ENCODE measurements around the gene RBFOX2. TPM values are rescaled to one million over a fixed set of nuclear protein-coding genes. Genes with fewer than 3 reads are reported as not detected.

RBFOX2 gene
- total and polyA plus RNA-seq, 2 of the 13 experiments (the other 11 are each of a cell fraction or from before 2014, with no cell fraction given), result 37.3 to 40.4 TPM

GRCh38 chr22:35830305-35830704, 198.3 kb downstream of the RBFOX2 start:
- no peak overlapping the region for H3K4me3 ChIP-seq (replicated peaks in 1 of 3; ENCODE audit: insufficient read depth in 1 of 3, low read depth in 2 of 3, low read length in 3 of 3)
- DNase-seq (ENCODE audit: low spot score) (no peak), FAIRE-seq (no peak), ATAC-seq (no peak)
- no peak overlapping the region for H3K9ac ChIP-seq (ENCODE audit: insufficient read depth, low read depth, low read length)
- 96% methylated on average over 2 of the region's 2 CpGs for WGBS (ENCODE audit: low lambda C conversion rate)
- no peaks in the 10 kb centered on the region; the same call in 1 of the 2 replicates for H4K20me1 ChIP-seq (ENCODE audit: insufficient read depth, low read length)
- no TSS peak for BruUV-seq (replicated peaks)
- TF ChIP-seq HCFC1 (IDR thresholded peaks at IDR 0.05; ENCODE audit: low read depth, low read length), result no peak
- TF ChIP-seq DRAP1 (CRISPR knock-in tag; IDR thresholded peaks at IDR 0.05), result no peak
- TF ChIP-seq ATRX (CRISPR knock-in tag; IDR thresholded peaks at IDR 0.05; ENCODE audit: borderline replicate concordance), result no peak
- TF ChIP-seq ZNF180 (CRISPR knock-in tag; IDR thresholded peaks at IDR 0.05; ENCODE audit: borderline replicate concordance, low read depth), result no peak
- TF ChIP-seq, protein P1, sequence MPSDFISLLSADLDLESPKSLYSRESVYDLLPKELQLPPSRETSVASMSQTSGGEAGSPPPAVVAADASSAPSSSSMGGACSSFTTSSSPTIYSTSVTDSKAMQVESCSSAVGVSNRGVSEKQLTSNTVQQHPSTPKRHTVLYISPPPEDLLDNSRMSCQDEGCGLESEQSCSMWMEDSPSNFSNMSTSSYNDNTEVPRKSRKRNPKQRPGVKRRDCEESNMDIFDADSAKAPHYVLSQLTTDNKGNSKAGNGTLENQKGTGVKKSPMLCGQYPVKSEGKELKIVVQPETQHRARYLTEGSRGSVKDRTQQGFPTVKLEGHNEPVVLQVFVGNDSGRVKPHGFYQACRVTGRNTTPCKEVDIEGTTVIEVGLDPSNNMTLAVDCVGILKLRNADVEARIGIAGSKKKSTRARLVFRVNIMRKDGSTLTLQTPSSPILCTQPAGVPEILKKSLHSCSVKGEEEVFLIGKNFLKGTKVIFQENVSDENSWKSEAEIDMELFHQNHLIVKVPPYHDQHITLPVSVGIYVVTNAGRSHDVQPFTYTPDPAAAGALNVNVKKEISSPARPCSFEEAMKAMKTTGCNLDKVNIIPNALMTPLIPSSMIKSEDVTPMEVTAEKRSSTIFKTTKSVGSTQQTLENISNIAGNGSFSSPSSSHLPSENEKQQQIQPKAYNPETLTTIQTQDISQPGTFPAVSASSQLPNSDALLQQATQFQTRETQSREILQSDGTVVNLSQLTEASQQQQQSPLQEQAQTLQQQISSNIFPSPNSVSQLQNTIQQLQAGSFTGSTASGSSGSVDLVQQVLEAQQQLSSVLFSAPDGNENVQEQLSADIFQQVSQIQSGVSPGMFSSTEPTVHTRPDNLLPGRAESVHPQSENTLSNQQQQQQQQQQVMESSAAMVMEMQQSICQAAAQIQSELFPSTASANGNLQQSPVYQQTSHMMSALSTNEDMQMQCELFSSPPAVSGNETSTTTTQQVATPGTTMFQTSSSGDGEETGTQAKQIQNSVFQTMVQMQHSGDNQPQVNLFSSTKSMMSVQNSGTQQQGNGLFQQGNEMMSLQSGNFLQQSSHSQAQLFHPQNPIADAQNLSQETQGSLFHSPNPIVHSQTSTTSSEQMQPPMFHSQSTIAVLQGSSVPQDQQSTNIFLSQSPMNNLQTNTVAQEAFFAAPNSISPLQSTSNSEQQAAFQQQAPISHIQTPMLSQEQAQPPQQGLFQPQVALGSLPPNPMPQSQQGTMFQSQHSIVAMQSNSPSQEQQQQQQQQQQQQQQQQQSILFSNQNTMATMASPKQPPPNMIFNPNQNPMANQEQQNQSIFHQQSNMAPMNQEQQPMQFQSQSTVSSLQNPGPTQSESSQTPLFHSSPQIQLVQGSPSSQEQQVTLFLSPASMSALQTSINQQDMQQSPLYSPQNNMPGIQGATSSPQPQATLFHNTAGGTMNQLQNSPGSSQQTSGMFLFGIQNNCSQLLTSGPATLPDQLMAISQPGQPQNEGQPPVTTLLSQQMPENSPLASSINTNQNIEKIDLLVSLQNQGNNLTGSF (CRISPR knock-in tag; IDR thresholded peaks at IDR 0.05), result no peak
- TF ChIP-seq, protein P2, sequence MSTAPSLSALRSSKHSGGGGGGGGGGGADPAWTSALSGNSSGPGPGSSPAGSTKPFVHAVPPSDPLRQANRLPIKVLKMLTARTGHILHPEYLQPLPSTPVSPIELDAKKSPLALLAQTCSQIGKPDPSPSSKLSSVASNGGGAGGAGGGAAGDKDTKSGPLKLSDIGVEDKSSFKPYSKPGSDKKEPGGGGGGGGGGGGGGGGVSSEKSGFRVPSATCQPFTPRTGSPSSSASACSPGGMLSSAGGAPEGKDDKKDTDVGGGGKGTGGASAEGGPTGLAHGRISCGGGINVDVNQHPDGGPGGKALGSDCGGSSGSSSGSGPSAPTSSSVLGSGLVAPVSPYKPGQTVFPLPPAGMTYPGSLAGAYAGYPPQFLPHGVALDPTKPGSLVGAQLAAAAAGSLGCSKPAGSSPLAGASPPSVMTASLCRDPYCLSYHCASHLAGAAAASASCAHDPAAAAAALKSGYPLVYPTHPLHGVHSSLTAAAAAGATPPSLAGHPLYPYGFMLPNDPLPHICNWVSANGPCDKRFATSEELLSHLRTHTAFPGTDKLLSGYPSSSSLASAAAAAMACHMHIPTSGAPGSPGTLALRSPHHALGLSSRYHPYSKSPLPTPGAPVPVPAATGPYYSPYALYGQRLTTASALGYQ (CRISPR knock-in tag; IDR thresholded peaks at IDR 0.05), result no peak
- no peak for TF ChIP-seq ZBTB7B (CRISPR knock-in tag; IDR thresholded peaks at IDR 0.05)
- no peak for TF ChIP-seq ZNF7 (CRISPR knock-in tag; IDR thresholded peaks at IDR 0.05)
- no peak for TF ChIP-seq ZNF496 (CRISPR knock-in tag; IDR thresholded peaks at IDR 0.05; ENCODE audit: insufficient replicate concordance)
- no peak for TF ChIP-seq CAMTA2 (CRISPR knock-in tag; IDR thresholded peaks at IDR 0.05; ENCODE audit: borderline replicate concordance)
- no peak for TF ChIP-seq PRDM4 (CRISPR knock-in tag; IDR thresholded peaks at IDR 0.05; ENCODE audit: borderline replicate concordance)
- H2AFZ ChIP-seq (ENCODE audit: low read length), result no peak overlapping the region
- H3K9me3 ChIP-seq (ENCODE audit: low read length), result no peaks in the 10 kb centered on the region
- ChIA-PET CTCF (ENCODE audit: low intra/inter-chr PET ratio, low total read pairs) (no interaction called here), POLR2A (no interaction called here)
- no peak overlapping the region for H3K27ac ChIP-seq (ENCODE audit: extremely low read length, insufficient read depth, low read length)
- in situ Hi-C loops (cut with HindIII; ENCODE audit: extremely low pct_ligation_motif_present, low pct_unique_long_range_greater_than_20kb), result loop anchor here (10.0 kb wide), 1 partner anchor 196 kb away; no protein-coding TSS in a partner anchor
- H3K4me2 ChIP-seq (ENCODE audit: low read depth, low read length), result no peak overlapping the region
- no peaks in the 10 kb centered on the region for H3K27me3 ChIP-seq (ENCODE audit: control insufficient read depth in 1 of 2, insufficient read depth in 2 of 2, low read length in 2 of 2)
- peaks cover 19% of the 10 kb centered on the region for H3K79me2 ChIP-seq (ENCODE audit: insufficient read depth, low read length)
- intact Hi-C loops (cut with micrococcal nuclease; ENCODE audit: unreplicated experiment), result no loop called here
- H3K36me3 ChIP-seq (replicated peaks in 1 of 2; ENCODE audit: control insufficient read depth in 1 of 2, insufficient read depth in 2 of 2, low read length in 2 of 2), result no peaks in the 10 kb centered on the region
- peaks cover 23% of the 10 kb centered on the region for H3K4me1 ChIP-seq (ENCODE audit: insufficient read depth, low read length)
